Keratinocyte (primary cell): ENCODE measurements around the gene RAF1.

Experiments
- EZH2 ChIP-seq: IDR thresholded peaks from one replicate; pipeline ENCODE4 v1.6.1; 2012; ENCODE audit warnings: inconsistent platforms, mild to moderate bottlenecking, low read length, moderate library complexity
- TF ChIP-seq, protein P1 (sequence below), 3 experiments: IDR thresholded peaks in 1 of 3; conservative IDR thresholded peaks in 1 of 3; optimal IDR thresholded peaks in 1 of 3; 2 replicates in 2 of 3; 3 replicates in 1 of 3; pipeline versions ENCODE3 to v1.5.1; 2011; ENCODE audit warnings: low read length in 3 of 3, mild to moderate bottlenecking in 3 of 3, moderate library complexity in 2 of 3, control low read depth in 1 of 3, inconsistent platforms in 1 of 3; ENCODE audit not compliant: insufficient read depth in 2 of 3; ENCODE audit errors: extremely low read depth in 1 of 3

DNA sequence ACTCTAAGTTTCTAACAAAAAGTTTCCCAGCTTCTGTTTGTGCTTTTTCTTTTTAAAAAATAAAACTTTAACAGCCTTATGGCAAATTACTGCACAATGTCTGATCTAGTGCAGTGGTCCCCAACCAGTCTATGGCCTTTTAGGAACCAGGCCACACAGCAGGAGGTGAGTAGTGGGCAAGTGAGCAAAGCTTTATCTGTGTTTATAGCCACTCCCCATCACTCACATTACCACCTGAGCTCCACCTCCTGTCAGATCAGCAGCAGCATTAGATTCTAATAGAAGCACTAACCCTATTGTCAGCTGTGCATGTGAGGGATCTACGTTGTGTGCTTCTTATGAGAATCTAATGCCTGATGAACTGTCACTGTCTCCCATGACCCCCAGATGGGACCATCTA is 101.5 kb downstream of the RAF1 start:
- TF ChIP-seq, protein P1, sequence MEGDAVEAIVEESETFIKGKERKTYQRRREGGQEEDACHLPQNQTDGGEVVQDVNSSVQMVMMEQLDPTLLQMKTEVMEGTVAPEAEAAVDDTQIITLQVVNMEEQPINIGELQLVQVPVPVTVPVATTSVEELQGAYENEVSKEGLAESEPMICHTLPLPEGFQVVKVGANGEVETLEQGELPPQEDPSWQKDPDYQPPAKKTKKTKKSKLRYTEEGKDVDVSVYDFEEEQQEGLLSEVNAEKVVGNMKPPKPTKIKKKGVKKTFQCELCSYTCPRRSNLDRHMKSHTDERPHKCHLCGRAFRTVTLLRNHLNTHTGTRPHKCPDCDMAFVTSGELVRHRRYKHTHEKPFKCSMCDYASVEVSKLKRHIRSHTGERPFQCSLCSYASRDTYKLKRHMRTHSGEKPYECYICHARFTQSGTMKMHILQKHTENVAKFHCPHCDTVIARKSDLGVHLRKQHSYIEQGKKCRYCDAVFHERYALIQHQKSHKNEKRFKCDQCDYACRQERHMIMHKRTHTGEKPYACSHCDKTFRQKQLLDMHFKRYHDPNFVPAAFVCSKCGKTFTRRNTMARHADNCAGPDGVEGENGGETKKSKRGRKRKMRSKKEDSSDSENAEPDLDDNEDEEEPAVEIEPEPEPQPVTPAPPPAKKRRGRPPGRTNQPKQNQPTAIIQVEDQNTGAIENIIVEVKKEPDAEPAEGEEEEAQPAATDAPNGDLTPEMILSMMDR (optimal IDR thresholded peaks at IDR 0.05 in 1 of 3, IDR thresholded peaks at IDR 0.05 in 1 of 3, conservative IDR thresholded peaks at IDR 0.05 in 1 of 3; ENCODE audit: extremely low read depth in 1 of 3, insufficient read depth in 2 of 3, low read length in 3 of 3): no peak
- no peak for TF ChIP-seq EZH2
